ENCODE measurements around the gene TTLL7. TPM values are rescaled to one million over a fixed set of nuclear protein-coding genes. Genes with fewer than 3 reads are reported as not detected.

The TTLL7 gene
- total and polyA plus RNA-seq, 10 donors: 0.59 to 4.8 (median 3.0) TPM

DNA sequence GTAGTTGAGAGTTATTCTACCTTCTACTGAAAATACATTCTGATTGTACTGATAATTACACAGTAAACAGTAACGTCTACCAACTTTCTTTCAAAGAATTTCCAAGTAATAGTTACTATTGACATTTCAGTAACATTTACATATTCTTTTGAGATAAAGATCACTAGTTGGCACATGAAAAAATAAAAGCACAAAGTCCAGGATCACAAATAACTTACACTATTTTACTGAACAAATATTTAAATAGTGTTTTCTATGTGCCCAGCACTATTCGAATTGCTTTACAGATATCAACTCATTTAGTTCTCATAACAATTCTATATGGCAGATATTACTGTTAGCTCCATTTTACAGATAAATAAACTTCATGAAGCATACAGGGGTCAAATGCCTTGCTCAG, 126.4 kb downstream of the TTLL7 start:
- intact Hi-C loops (cut with DNase I; ENCODE audit: low total_unique reads): no loop called here
- 83 to 95% (median 92%) methylated on average over 2 of the region's 2 CpGs for WGBS, 5 donors
- H3K4me3 ChIP-seq: no peak overlapping the region

DNA sequence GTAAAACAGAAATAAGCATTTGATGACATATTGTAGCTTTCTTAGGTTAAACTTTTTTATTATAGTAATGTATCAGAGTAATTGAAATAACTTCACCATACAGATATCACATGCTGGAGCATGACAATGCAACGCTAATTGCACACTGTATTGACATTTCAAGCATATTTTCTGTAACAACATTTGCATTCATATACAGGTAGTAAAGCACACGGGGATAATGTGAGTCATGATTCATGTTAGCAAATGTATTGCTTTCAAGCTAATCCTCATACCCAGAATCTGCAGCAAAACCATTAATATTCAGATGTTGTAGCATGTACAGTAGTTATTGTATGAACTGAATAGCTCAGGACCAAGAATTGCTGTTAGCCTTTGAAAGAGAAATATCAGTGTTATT, 133.9 kb downstream of the TTLL7 start:
- TF ChIP-seq, protein P1, sequence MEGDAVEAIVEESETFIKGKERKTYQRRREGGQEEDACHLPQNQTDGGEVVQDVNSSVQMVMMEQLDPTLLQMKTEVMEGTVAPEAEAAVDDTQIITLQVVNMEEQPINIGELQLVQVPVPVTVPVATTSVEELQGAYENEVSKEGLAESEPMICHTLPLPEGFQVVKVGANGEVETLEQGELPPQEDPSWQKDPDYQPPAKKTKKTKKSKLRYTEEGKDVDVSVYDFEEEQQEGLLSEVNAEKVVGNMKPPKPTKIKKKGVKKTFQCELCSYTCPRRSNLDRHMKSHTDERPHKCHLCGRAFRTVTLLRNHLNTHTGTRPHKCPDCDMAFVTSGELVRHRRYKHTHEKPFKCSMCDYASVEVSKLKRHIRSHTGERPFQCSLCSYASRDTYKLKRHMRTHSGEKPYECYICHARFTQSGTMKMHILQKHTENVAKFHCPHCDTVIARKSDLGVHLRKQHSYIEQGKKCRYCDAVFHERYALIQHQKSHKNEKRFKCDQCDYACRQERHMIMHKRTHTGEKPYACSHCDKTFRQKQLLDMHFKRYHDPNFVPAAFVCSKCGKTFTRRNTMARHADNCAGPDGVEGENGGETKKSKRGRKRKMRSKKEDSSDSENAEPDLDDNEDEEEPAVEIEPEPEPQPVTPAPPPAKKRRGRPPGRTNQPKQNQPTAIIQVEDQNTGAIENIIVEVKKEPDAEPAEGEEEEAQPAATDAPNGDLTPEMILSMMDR (IDR thresholded peaks at IDR 0.05 in 8 of 11, conservative IDR thresholded peaks at IDR 0.05 in 3 of 11): no peak
- TF ChIP-seq POLR2A (IDR thresholded peaks at IDR 0.05) (no peak), POLR2AphosphoS5 (IDR thresholded peaks at IDR 0.05) (no peak)
- DNase-seq: no peak
- Histone ChIP-seq H3K27me3 (replicated peaks in 1 of 7) (peaks cover 0 to 10% (median 0%) of the 10 kb centered on the region in 7 donors), H3K27ac (no peak overlapping the region), H3K9me3 (no peaks in the 10 kb centered on the region), H3K36me3 (no peaks in the 10 kb centered on the region), H3K4me3 (no peak overlapping the region), H3K4me1 (peaks cover 0 to 12% (median 5%) of the 10 kb centered on the region in 6 donors)
- intact Hi-C loops (cut with DNase I; ENCODE audit: low total_unique reads): no loop called here
- WGBS, 5 donors: 82 to 94% (median 88%) methylated on average over 2 of the region's 2 CpGs

More for the DNA sequence above, 126.4 kb downstream of the TTLL7 start:
- H3K9me3 ChIP-seq: no peaks in the 10 kb centered on the region
- no peaks in the 10 kb centered on the region for H3K27me3 ChIP-seq (replicated peaks in 1 of 7)
- no peaks in the 10 kb centered on the region for H3K36me3 ChIP-seq
- peaks cover 0 to 6% (median 0%) of the 10 kb centered on the region in 6 donors for H3K4me1 ChIP-seq
- DNase-seq: no peak
- TF ChIP-seq POLR2AphosphoS5 (IDR thresholded peaks at IDR 0.05) (no peak), POLR2A (IDR thresholded peaks at IDR 0.05) (no peak)
- TF ChIP-seq, protein P1 (IDR thresholded peaks at IDR 0.05 in 8 of 11, conservative IDR thresholded peaks at IDR 0.05 in 3 of 11): no peak
- no peak overlapping the region for H3K27ac ChIP-seq

DNA sequence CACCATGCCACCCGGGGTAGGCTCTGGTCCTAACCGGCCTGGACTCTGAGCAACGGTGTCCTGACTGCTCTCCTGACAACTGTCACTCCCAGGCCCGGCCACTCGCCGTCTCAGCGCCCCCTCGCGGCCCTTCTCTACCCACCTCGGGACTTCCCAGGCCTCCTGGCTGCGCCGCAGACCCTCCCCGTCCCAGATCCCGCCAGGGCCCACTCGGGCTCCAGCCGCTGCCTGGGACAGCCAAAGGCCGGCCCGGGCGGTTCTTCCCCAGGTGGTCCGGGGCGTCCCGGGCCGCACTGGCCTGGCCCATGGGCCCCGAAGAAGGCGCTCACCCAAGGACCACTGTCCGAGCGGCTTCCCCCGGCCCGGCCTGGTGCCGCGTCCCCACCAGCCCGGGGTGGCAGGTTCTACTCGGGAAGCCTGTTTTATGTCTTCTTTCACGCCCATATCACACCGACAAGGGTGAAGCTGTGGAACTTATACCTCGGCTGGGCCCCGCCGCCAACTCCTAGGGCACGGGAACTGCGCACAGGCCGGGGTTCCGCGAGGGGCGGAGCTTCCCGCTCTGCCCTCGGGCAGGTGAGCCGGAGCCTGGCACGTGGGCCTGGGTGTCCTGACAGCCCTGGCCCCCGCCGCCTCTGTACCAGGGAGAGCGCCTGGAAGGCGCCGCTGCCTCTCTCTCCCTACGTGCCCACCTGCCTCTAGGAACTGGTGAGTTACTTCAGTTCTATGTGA, 138.3 kb downstream of the TTLL7 start:
- DNase-seq: peak; percentile 95
- no peaks in the 10 kb centered on the region for H3K9me3 ChIP-seq
- 9 to 22% (median 15%) methylated on average over 23 to 54 of the region's 54 CpGs for WGBS, 5 donors
- H3K36me3 ChIP-seq: no peaks in the 10 kb centered on the region
- peak overlapping the region; percentile 44 to 86 (median 76) for H3K27ac ChIP-seq
- peaks cover 0 to 10% (median 0%) of the 10 kb centered on the region in 7 donors for H3K27me3 ChIP-seq (replicated peaks in 1 of 7)
- peak overlapping the region; percentile 34 to 75 (median 48) for H3K4me3 ChIP-seq
- peaks cover 0 to 30% (median 7%) of the 10 kb centered on the region in 6 donors for H3K4me1 ChIP-seq
- intact Hi-C loops (cut with DNase I; ENCODE audit: low total_unique reads): no loop called here
- TF ChIP-seq, protein P1 (IDR thresholded peaks at IDR 0.05 in 8 of 11, conservative IDR thresholded peaks at IDR 0.05 in 3 of 11): peak; percentile 17 to 86 (median 77)
- TF ChIP-seq POLR2A (IDR thresholded peaks at IDR 0.05): no peak
- peak in 2 of 3 donors; percentile 53 to 60 for TF ChIP-seq POLR2AphosphoS5 (IDR thresholded peaks at IDR 0.05)

DNA sequence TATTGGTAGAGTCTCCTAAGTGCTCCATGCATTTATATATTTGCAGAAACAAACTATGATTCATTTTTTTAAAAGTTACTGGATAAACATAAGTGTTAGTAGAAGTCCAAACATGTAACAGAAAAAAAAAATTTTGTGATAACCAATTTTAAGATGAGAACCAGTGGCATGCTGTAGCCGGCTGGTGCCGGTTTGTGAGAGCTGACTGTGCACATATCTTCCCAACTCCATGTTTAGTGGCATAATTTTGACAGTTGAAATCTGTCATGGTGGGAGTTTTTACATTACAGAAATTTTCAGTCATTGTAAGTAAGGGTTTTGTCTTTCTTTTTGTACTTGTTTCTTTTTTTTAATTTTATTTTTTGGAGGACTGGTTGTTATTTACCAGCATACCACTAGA, 141.2 kb downstream of the TTLL7 start:
- Histone ChIP-seq H3K4me3 (no peak overlapping the region), H3K4me1 (peaks cover 0 to 30% (median 7%) of the 10 kb centered on the region in 6 donors), H3K36me3 (no peaks in the 10 kb centered on the region), H3K27me3 (replicated peaks in 1 of 7) (peaks cover 0 to 10% (median 0%) of the 10 kb centered on the region in 7 donors), H3K27ac (no peak overlapping the region), H3K9me3 (no peaks in the 10 kb centered on the region)
- WGBS, 5 donors: 75 to 90% (median 89%) methylated on average over 2 of the region's 2 CpGs
- TF ChIP-seq POLR2AphosphoS5 (IDR thresholded peaks at IDR 0.05): no peak
- TF ChIP-seq POLR2A (IDR thresholded peaks at IDR 0.05): no peak
- TF ChIP-seq, protein P1 (IDR thresholded peaks at IDR 0.05 in 8 of 11, conservative IDR thresholded peaks at IDR 0.05 in 3 of 11): no peak
- intact Hi-C loops (cut with DNase I; ENCODE audit: low total_unique reads): no loop called here
- DNase-seq: no peak
